NCI-H2227 (cell line): Measurements from ENCODE around the gene ATCAY.
"Not testable (repeated sequence)": the region's sequence is repeated elsewhere in the genome, so short reads cannot be mapped to it uniquely, and the experiment has no call there.

Experiments
- DNase-seq: peaks from one replicate; lab custom pipeline; 2025; ENCODE audit not compliant: unreplicated experiment; lab: John Stamatoyannopoulos, UW

The ATCAY gene

GRCh38 chr19:3899531-3900294 is 19.2 kb downstream of the ATCAY start:
- DNase-seq: no peak

GRCh38 chr19:3902317-3902973 is 22.0 kb downstream of the ATCAY start:
- DNase-seq: no peak

- no peak for DNase-seq
Observed at GRCh38 chr19:3904233-3904632, 23.7 kb downstream of the ATCAY start.

DNA sequence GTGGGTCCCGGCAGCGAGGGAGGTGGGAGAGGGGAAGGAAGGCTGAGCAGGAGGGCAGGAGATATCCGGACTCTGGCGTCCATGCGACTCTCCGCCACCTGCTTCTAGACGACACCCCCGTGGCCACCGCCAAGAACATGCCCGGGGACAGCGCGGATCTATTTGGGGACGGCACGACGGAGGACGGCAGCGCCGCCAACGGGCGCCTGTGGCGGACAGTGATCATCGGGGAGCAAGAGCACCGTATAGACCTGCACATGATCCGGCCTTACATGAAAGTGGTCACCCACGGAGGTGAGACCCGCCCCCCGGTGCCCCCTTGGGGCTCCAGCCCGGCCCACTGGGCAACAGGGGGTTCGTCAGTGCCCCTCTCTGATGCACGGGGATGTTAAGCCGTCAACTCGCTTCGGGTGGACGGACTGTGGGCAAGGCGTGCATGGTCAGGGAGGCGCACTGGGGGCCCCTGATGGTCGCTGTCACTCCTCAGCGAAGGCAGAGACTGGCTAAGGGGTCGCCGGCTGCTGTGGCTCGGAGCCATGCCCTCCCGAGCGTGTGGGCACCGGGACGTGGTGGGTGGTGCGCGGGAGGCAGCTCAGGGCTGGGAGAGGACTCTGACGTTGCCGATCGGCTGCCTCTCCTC is 27.3 kb downstream of the ATCAY start:
- DNase-seq: no peak

GRCh38 chr19:3908266-3909054 is 28.0 kb downstream of the ATCAY start:
- no peak for DNase-seq

DNA sequence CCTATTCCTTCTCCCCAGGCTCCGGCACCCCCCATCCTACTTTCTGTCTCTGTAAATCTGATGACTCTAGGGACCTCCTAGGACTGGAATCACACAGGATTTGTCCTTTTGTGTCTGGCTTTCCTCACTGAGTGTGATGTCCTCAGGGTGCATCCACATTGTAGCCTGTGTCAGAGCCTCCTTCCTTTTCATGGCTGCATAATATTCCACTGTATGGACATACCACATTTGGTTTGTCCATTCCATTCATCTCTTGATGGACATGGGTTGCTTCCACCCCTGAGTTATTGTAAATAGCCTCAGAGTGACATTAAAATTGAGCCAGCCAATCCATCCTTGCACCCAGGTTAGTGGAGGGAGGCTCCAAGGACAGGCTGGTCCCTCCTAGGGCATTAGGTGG is 29.6 kb downstream of the ATCAY start:
- DNase-seq: no peak

- DNase-seq: no peak
Observed at GRCh38 chr19:3914199-3914598, 33.7 kb downstream of the ATCAY start.

DNA sequence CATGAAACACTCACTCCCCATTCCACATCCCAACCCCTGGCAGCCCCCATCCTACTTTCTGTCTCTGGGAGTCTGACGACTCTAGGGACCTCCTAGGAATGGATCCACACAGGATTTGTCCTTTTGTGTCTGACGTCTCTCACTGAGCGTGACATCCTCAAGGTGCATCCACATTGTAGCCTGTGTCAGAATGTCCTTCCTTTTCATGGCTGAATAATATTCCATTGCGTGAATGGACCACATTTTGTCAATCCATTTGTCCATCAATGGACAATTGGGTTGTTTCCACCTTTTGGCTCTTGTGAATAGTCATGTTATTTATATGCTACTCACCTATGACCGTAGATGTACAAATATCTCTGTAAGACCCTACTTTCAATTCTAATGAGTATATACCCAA is 35.5 kb downstream of the ATCAY start:
- DNase-seq: no peak

DNA sequence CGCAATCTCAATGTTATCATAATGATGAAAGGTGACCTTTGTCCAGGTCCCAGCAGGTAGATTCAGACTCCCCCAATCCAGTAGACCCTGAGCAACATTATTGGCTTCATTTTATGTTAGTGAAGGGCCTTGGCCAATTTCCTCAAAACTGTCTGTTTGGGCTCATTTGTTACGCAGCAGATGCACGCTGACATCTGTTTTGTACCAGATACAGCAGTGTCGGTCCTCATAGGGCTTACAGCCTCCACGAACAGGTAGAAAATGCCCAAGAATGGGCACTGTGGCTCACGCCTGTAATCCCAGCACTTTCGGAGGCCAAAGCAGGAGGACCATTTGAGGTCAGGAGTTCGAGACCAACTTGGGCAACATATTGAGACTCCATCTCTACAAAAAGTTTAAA is 39.3 kb downstream of the ATCAY start:
- no peak for DNase-seq

DNA sequence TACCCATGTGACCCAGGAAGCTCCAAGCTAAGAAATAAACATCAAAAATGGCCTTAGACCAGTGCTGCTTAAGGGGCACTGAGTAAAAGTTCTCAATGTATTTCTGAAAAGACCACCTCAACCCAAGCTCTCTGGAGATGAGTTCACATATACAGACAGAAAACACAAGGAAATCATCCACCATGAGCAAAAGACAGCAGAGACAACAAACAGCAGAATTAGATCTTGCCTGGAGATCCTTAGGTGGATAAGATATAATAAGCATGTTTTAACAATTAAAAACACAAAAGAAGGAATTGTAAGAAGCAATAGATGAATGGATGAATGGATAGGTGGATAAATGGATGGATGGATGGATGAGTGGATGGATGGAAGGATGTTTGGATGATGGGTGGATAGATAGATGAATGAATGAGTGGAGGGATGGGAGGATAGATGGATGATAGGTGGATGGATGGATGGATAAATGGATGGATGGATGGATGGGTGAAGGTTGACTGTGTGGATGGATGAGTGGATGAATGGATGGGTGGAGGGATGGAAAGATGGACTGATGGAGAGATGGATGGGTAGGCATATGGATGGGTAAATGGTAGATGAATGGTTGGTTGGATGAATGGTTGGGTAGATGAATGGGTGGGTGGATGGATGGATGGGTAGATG is 42.7 kb downstream of the ATCAY start:
- no peak for DNase-seq

DNA sequence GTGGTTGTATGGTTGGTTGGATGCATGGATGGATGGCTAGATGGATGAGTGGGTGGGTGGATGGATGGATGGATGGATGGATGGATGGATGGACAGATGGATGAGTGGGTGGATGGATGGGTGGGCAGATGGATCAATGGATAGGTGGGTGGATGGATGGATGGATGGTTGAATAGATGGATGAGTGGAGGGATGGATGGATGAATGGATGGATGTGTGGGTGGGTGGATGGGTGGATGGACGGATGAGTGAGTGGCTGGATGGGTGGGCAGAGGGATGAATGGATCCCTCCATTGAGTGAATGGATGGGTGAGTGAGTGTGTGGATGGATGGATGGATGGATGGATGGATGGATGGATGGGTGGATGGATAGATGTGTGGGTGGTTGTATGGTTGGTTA is 43.4 kb downstream of the ATCAY start:
- DNase-seq: no peak

DNA sequence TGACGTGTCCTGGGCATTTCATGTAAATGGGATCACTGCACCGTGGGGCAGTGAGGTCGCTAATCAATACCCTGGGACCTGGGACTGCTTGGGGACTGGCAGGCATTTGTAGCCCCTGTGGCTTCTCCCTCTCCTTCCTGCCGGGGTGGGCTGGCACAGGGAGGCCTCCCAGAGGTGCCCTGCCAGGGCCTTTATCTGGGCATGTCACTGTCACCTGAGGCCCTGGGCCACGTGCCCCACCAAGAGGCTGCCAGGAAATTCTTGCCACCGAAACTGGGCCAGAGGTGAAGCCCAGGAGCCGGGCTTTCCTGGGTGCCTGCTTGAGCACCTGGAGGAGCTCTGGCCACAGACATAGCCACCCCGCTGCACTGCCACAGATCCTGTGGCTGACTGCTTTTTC is 50.6 kb downstream of the ATCAY start:
- DNase-seq: no peak

GRCh38 chr19:3932931-3933810 is 52.7 kb downstream of the ATCAY start, which contains the start of gene NMRK2:
Gene NMRK2 (plus strand): TSS chr19:3933069. CDS start chr19:3933672, 603 bp downstream.
- peak; percentile 24 for DNase-seq

- no peak for DNase-seq
Observed at GRCh38 chr19:3936506-3937442, 56.3 kb downstream of the ATCAY start.

- not testable (repeated sequence) for DNase-seq
Observed at GRCh38 chr19:3938300-3938950, 57.9 kb downstream of the ATCAY start.

GRCh38 chr19:3942790-3943409 is 62.4 kb downstream of the ATCAY start:
- no peak for DNase-seq

- DNase-seq: no peak
Observed at GRCh38 chr19:3944018-3944721, 63.7 kb downstream of the ATCAY start.
